ENCODE data around the gene USP14. TPM values are rescaled to one million over a fixed set of nuclear protein-coding genes. Genes with fewer than 3 reads are reported as not detected.
"Not testable (repeated sequence)": the region's sequence is repeated elsewhere in the genome, so short reads cannot be mapped to it uniquely, and the experiment has no call there.

USP14 gene
- 10 to 100 TPM; 22.5 to 50.7 (median 35.0) TPM for polyA plus RNA-seq

DNA sequence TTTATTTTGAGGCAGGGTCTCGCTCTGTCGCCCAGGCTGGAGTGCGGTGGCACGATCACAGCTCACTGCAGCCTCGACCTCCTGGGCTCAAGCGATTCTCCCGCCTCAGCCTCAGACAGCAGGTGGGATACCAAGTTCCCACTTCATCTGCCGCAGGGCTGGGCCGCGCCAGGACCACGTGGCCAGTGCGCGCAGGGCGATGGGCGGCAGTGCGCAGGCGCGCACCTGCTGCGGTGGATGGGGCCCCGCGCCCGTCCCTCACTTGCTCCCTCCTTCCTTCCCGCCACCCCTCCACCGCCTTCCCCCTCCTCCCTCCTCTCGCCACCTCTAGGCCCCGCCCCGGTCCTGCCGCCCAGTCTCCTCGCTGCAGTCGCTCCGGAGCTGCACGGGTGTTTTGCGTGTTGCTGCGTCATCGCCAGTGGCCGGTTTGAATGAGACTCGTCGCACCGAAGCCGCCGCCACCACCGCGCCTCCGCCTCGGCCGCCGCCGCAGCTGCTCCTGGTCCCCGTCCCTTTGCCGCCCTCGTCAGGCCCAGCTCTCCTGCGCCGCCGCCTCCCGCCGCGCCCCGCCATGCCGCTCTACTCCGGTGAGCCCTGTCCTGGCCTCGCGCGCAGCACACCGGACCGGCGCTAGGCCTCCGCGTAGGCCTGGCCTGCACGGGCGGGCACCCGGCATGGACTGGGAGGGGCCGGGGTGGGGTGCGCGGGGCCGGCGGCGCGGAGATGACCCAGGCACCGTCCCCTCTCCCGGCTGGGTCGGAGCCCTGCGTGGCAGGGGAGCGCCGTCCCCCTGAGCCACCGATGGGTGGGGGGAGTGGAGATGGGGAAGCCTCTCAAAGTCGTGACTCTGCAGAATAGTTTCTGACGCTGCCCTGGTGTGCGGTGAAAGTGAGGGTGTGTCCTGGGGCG, at the start of gene USP14:
Gene USP14 (plus strand): TSS at position 430 of the 909 bp plus-strand sequence. CDS start 142 bp downstream, at position 572.
- H3K36me3 Mint-ChIP-seq, result no peaks in the 10 kb centered on the region
- H3K4me1 Mint-ChIP-seq, result peaks cover 32 to 44% of the 10 kb centered on the region in 2 donors
- H3K27me3 Mint-ChIP-seq (ENCODE audit: low read depth in 3 of 3), result peaks cover 4 to 10% (median 6%) of the 10 kb centered on the region in 3 donors
- peak within 1 kb of the TSS; percentile 88 to 97 (median 94) for H3K27ac Mint-ChIP-seq
- H3K4me3 Mint-ChIP-seq, result peak within 1 kb of the TSS; percentile 91 to 95 (median 95)
- DNase-seq, result peak; percentile 94 to 96 (median 95)
- H3K9me3 Mint-ChIP-seq, result no peaks in the 10 kb centered on the region

GRCh38 chr18:108665-109063, 49.7 kb upstream of the USP14 start:
- DNase-seq; H3K4me1 Mint-ChIP-seq; H3K27ac Mint-ChIP-seq; H3K4me3 Mint-ChIP-seq; H3K27me3 Mint-ChIP-seq (ENCODE audit: low read depth in 3 of 3): not testable (repeated sequence)
- Mint-ChIP-seq H3K9me3 (peaks cover 32 to 44% (median 35%) of the 10 kb centered on the region in 6 donors), H3K36me3 (peaks cover 0 to 12% (median 3%) of the 10 kb centered on the region in 3 donors)

DNA sequence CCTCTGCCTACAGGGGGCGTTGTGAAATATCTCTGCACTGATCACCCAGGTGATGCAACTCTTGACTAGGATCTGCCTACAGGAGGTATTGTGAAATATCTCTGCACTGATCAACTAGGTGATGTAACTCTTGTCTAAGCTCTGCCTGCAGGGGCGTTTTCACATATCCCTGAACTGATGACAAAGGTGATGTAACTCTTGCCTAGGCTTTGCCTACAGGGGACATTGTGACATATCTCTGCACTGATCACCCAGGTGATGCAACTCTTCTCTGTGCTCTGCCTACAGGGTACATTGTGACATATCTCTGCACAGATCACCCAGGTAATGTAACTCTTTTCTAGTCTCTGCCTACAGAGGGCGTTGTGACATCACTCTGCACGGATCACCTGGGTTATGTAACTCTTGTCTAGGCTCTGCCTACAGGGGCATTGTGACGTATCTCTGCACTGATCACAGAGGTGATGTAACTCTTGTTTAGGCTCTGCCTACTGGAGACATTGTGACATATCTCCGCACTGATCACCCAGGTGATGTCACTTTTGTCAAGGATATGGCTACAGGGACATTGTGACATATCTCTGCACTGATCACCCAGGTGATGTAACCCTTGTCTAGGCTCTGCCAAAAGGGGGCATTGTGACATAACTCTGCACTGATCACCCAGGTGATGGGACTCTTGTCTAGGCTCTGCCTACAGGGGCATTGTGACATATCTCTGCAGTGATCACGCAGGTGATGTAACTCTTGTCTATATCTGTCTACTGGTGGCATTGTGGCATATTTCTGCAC, 49.0 kb upstream of the USP14 start:
- H3K27me3 Mint-ChIP-seq (ENCODE audit: low read depth in 3 of 3); H3K27ac Mint-ChIP-seq; H3K4me3 Mint-ChIP-seq; DNase-seq; H3K4me1 Mint-ChIP-seq: not testable (repeated sequence)
- H3K9me3 Mint-ChIP-seq, result peaks cover 32 to 44% (median 35%) of the 10 kb centered on the region in 6 donors
- H3K36me3 Mint-ChIP-seq, result peaks cover 0 to 12% (median 3%) of the 10 kb centered on the region in 3 donors

GRCh38 chr18:109922-110261, 48.5 kb upstream of the USP14 start:
- Mint-ChIP-seq H3K9me3 (peaks cover 32 to 44% (median 35%) of the 10 kb centered on the region in 6 donors), H3K36me3 (peaks cover 0 to 12% (median 3%) of the 10 kb centered on the region in 3 donors)
- not testable (repeated sequence) for H3K4me1 Mint-ChIP-seq; H3K4me3 Mint-ChIP-seq; H3K27me3 Mint-ChIP-seq (ENCODE audit: low read depth in 3 of 3); DNase-seq; H3K27ac Mint-ChIP-seq

DNA sequence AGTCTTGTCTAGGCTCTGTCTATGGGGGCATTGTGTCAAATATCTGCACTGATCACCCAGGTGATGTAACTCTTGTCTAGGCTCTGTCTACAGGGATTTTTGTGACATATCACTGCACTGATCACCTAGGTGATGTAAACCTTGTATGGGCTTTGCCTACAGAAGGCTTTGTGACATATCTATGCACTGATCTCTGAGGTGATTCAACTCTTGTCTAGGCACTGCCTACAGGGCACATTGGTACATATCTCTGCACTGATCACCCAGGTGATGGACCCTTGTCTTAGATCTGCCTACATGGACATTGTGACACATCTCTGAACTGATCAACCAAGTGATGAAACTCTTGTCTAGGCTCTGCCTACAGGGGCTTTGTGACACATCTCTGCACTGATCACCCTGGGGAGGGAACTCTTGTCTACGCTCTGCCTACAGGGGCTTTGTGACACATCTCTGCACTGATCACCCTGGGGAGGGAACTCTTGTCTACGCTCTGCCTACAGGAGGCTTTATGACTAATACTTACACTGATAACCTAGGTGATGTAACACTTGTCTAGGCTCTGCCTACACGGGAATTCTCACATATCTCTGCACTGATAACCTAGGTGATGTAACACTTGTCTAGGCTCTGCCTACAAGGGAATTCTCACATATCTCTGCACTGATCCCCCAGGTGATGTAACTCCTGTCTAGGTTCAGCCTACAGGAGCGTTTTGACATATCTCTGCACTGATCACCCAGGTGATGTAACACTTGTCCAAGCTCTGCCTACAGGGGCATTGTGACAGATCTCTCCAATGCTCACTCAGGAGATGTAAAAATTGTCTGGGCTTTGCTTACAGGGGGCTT, 47.8 kb upstream of the USP14 start:
- DNase-seq; H3K4me1 Mint-ChIP-seq; H3K27me3 Mint-ChIP-seq (ENCODE audit: low read depth in 3 of 3): not testable (repeated sequence)
- H3K27ac Mint-ChIP-seq, result peak overlapping the region in 3 of 6 donors; percentile 34 to 93 (median 90)
- peaks cover 0 to 12% (median 3%) of the 10 kb centered on the region in 3 donors for H3K36me3 Mint-ChIP-seq
- H3K9me3 Mint-ChIP-seq, result peaks cover 32 to 44% (median 35%) of the 10 kb centered on the region in 6 donors
- peak overlapping the region in 3 of 5 donors; percentile 83 to 88 (median 87) for H3K4me3 Mint-ChIP-seq

GRCh38 chr18:111306-112014, 46.9 kb upstream of the USP14 start:
- peaks cover 32 to 44% (median 35%) of the 10 kb centered on the region in 6 donors for H3K9me3 Mint-ChIP-seq
- H3K36me3 Mint-ChIP-seq, result peaks cover 0 to 12% (median 3%) of the 10 kb centered on the region in 3 donors
- peaks cover 6 to 8% of the 10 kb centered on the region in 2 donors for H3K4me1 Mint-ChIP-seq
- peaks cover 3 to 7% (median 5%) of the 10 kb centered on the region in 3 donors for H3K27me3 Mint-ChIP-seq (ENCODE audit: low read depth in 3 of 3)
- peak overlapping the region; percentile 8 to 93 (median 86) for H3K27ac Mint-ChIP-seq
- peak; percentile 70 to 81 (median 78) for DNase-seq
- H3K4me3 Mint-ChIP-seq, result peak overlapping the region; percentile 83 to 88 (median 86)

DNA sequence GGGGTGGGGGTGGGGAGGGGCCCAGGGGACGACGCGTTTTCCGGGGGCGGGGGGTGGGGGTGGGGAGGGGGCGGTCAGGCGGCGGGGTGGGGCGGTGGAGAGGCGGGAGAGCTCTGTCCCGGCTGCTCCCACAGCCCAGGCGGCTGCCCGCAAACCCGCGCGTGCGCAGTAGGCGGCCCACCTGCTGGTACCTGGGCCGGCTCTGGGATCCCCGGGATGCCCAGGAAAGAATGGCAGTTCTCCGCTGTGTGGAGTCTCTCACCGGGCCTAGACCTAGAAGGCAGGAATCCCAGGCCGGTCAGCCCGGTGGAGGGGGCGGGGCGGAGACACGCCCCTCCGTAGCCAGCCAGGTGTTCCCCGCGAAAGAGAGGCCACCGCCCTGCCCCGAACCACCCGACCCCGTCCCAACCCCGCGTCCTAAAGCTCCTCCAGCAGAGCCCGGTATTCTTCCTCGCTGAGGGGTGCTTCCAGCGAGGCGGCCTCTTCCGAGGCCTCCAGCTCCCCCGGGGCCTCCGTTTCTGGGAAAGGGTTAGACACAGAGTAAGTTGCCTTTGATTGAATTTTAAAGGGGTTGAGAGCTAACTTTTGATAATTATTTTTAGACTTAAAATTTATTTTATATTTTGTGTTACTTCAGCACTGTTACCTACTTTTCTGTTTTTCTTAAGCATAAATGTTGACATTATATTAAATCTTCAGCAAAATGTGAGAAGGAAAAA, 46.2 kb upstream of the USP14 start:
- H3K27me3 Mint-ChIP-seq (ENCODE audit: low read depth in 3 of 3); H3K4me1 Mint-ChIP-seq; H3K36me3 Mint-ChIP-seq; H3K27ac Mint-ChIP-seq: not testable (repeated sequence)
- peak in 2 of 3 donors; percentile 32 to 34 for DNase-seq
- Mint-ChIP-seq H3K9me3 (peaks cover 28 to 37% (median 30%) of the 10 kb centered on the region in 6 donors), H3K4me3 (peak overlapping the region in 2 of 5 donors; percentile 11 to 39)

DNA sequence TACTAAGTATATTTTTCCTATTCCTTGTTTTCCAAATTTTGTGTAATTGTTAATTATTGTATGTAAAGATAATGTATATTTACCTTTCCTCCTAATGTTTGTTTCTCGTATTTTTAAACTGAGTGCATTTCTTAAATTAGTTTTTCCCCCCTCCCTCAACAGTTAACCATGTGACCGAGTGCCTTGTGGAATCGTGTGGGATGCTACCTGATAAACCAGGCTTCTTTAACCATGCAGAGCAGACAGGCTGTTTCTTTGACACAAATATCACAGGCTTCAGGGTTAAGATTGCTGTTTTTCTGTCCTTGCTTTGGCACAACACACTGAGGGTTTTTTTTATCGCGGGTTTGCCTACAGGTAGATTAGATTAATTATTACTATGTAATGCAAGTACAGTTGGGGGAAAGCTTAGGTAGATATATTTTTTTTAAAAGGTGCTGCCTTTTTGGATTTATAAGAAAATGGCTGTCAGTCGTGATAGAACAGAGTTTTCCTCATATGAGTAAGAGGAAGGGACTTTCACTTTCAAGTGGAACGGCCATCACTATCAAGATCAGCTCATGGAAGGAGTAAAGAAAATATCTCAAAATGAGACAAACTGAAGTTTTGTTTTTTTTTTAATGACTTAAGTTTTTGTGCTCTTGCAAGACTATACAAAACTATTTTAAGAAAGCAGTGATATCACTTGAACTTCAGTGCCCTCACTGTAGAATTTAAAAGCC, 37.7 kb upstream of the USP14 start:
- not testable (repeated sequence) for H3K4me3 Mint-ChIP-seq; H3K9me3 Mint-ChIP-seq; DNase-seq; H3K4me1 Mint-ChIP-seq; H3K27ac Mint-ChIP-seq; H3K27me3 Mint-ChIP-seq (ENCODE audit: low read depth in 3 of 3); H3K36me3 Mint-ChIP-seq

- H3K4me3 Mint-ChIP-seq, result no peak overlapping the region
- H3K4me1 Mint-ChIP-seq, result peaks cover 0 to 2% of the 10 kb centered on the region in 2 donors
- peaks cover 0 to under 1% (median 0%) of the 10 kb centered on the region in 3 donors for H3K36me3 Mint-ChIP-seq
- no peak overlapping the region for H3K27ac Mint-ChIP-seq
- peaks cover 0 to 5% (median 0%) of the 10 kb centered on the region in 6 donors for H3K9me3 Mint-ChIP-seq
- DNase-seq, result no peak
- H3K27me3 Mint-ChIP-seq (ENCODE audit: low read depth in 3 of 3), result peaks cover 0 to 9% (median 4%) of the 10 kb centered on the region in 3 donors
These were observed 23.3 kb upstream of the USP14 start for GRCh38 chr18:135045-135444.

- peaks cover 0 to 3% (median 0%) of the 10 kb centered on the region in 3 donors for H3K36me3 Mint-ChIP-seq
- peak; percentile 11 to 48 (median 31) for DNase-seq
- peaks cover 0 to 9% (median 4%) of the 10 kb centered on the region in 3 donors for H3K27me3 Mint-ChIP-seq (ENCODE audit: low read depth in 3 of 3)
- H3K27ac Mint-ChIP-seq, result no peak overlapping the region
- H3K4me3 Mint-ChIP-seq, result no peak overlapping the region
- H3K9me3 Mint-ChIP-seq, result no peaks in the 10 kb centered on the region
- H3K4me1 Mint-ChIP-seq, result peaks cover 0 to 2% of the 10 kb centered on the region in 2 donors
These were observed 21.9 kb upstream of the USP14 start for GRCh38 chr18:136433-136832.

DNA sequence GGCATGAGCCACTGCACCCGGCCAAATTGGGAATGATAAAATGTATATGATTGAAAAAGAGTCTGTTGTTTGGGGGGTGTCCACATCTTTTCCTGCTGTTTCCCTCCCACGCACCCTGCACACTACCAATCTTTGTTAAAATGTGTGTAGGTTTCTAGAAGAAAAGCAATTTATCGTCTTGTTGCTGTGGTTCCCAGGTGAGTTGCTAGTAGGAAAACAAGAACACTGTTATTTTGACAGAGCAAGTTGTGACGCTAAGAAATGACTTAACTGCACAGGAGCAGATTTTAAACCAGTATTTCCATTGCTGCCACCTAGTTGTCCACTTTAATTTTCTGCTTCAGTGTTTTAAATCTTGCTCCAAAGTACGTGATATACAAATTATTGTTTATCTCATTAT, 21.0 kb upstream of the USP14 start:
- peaks cover 0 to 2% of the 10 kb centered on the region in 2 donors for H3K4me1 Mint-ChIP-seq
- DNase-seq, result no peak
- H3K27me3 Mint-ChIP-seq (ENCODE audit: low read depth in 3 of 3), result peaks cover 0 to 9% (median 4%) of the 10 kb centered on the region in 3 donors
- H3K36me3 Mint-ChIP-seq, result peaks cover 0 to 3% (median 0%) of the 10 kb centered on the region in 3 donors
- H3K27ac Mint-ChIP-seq, result no peak overlapping the region
- no peaks in the 10 kb centered on the region for H3K9me3 Mint-ChIP-seq
- no peak overlapping the region for H3K4me3 Mint-ChIP-seq

Measured in immature natural killer cell (primary cell).